Stimulated activated CD8-positive, alpha-beta memory T cell treated with anti-CD3 and anti-CD28 coated beads, Interleukin-7, amount 100 ng/mL, for 48 hours (primary cell): Measurements from ENCODE around the gene USP2.
"Not testable (repeated sequence)": the region's sequence is repeated elsewhere in the genome, so short reads cannot be mapped to it uniquely, and the experiment has no call there.

Experiments
- DNase-seq, 2 donors: peaks; one replicate each; pipeline ENCODE4 v3.0.0-alpha.2; 2020; ENCODE audit warnings: low read depth in 1 of 2; ENCODE audit errors: extremely low read depth in 1 of 2

The USP2 gene

DNA sequence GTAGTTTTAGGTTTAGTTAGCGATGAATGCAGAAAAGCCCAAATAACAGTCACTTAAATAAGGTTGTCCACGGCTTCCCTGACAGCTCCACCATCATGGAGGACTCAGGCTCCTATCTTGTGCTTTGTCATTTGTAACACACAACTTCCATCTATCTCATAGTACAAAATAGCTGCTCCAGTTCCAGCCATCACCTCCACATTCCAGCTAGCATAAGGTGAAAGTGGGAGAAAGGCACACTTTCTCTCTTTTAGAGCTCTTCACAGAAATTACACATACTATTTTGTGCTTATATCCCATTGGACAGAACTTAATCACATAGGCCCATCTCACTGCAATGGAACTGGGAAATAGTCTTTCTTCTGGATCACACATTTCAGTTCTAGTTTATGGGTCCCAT lies 32.8 kb upstream of the USP2 start:
- DNase-seq, result no peak

DNA sequence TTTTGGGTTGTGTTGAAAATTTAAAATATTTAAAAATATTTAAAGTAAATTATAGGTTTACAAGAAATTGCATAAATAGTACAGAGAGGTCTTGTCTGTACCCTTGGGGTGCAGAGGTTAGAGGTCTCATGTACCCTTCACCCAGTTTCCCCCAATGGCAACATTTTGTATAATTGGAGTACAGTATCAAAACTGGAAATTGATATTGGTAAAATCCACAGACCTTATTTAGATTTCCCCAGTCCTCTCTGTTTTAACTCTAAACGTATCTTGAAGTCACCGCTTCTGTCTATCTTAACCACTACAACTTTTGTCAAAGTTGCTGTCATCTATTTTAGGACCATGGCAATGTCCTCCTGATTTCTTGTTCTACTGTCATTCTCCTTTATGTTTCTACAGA lies 30.6 kb upstream of the USP2 start:
- DNase-seq, result no peak

DNA sequence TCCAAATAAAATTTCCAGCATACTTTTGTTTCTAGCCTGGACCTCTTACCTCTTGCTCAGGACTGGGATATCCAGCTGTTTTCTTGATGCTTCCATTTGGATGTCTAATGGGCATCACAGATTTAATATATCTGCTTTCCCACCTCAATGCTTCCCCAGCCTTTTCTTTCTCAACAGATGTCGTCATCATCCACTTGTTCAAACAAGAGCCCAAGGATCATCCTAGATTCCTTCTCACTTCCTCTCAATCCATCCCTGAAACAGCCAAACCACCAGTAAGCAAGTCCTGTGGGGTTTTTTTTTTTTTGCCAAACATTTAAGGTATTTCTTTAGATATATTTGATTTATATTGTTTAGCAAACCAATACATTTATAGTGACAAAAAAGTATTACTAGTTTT lies 29.0 kb upstream of the USP2 start:
- no peak for DNase-seq

DNA sequence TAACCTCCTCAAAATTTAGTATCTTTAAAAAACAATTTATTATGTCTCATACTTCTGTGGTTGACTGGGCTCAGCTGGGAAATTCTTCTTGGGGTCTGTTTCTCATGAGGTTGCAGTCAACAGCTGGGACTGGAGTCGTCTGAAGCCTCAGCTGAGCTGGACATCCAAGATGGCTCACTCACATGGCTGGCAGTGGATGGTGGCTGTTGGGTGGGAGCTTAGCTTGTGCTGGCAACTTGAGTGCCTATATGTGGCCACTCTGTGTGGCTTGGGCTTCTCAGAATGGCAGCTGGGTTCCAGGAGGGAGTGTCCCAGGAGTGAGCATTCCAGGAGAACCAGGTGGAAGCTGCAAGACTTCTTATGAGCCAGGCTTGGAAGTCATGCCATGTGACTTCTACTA lies 28.2 kb upstream of the USP2 start:
- no peak for DNase-seq

DNA sequence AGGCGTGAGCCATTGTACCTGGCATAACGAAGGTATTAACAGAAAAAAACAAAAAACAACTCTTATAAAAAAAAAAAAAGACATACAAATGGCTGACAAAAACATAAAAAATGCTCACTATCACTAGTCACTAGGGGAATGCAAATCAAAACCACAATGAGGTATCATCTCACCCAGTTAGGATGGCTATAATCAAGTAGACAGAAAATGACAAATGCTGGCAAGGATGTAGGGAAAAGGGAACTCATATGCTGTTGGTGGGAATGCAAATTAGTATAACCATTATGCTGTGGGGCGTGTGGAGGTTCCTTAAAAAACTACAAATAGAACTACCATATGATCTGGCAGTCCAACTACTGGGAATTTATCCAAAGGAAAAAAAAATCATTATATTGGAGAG lies 24.5 kb upstream of the USP2 start:
- no peak for DNase-seq

DNA sequence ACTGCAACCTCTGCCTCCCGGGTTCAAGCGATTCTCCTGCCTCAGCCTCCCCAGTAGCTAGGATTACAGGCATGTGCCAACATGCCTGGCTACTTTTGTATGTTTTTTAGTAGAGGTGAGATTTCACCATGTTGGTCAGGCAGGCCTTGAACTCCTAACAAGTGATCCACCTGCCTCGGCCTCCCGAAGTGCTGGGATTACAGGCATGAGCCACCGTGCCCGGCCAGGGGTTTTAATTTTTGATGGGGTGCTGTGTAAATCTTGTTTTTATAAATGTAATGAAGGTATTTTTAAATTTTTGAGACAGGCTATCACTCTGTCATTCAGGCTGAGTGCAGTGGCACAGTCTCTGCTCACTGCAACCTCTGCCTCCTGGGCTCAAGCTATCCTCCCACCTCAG lies 24.0 kb upstream of the USP2 start:
- not testable (repeated sequence) for DNase-seq

DNA sequence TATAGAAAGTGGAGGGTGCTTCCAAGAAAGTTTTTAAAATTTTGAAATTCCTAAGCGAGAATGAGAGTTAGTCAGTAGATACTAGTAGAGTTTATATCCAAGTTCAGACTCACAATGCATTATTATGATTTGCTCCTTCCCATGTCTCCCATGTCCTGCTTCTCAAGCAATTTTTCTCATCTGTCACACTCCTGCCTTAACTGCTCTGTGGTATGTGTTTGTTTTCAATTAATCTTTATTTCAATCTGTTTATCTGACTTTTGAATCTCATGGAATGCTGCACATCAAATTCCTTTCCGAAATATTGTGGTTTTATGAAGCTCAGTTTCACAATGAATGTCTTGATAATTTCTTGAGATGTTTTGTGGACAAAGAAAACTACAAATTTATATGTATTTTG lies 23.4 kb upstream of the USP2 start:
- no peak for DNase-seq

DNA sequence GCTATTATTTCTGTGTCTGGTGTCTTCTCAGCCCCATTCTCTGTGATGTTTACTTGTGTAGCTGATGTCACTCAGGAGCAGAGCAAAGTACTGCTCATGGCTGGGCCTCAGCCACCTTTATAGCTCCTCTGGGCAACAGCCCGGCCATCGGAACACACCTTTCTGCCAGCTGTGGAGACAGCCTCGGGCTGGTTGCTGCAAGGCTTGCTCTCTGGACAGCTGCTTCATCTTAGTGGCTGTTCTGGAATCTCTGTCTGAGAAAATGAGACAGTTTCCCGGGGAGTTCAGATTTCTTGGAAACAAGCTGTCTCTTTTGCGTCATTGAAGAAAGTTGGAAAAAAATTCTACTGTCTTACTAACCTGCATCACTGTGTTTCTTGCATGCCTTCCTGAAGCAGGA lies 21.5 kb upstream of the USP2 start:
- DNase-seq, result no peak

DNA sequence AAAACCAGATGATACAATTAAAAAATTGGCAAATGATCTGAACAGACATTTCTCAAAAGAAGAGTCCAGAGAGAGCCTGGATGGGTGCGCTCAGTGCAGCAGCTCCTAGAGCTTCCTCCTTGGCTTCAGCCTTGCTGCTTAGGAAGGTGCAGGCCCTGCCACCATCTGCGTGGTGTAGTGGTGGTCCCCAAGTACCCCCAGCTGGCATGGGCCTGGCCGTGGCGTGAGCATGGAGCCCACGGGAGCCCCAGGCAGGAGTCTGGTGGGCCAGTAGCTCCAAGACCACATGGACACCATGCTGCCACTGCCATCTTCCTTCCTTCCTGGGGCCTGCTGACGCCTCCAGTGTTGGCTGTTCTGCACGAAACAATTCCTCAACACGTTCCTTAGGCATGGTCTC lies 21.0 kb upstream of the USP2 start:
- DNase-seq, result no peak

DNA sequence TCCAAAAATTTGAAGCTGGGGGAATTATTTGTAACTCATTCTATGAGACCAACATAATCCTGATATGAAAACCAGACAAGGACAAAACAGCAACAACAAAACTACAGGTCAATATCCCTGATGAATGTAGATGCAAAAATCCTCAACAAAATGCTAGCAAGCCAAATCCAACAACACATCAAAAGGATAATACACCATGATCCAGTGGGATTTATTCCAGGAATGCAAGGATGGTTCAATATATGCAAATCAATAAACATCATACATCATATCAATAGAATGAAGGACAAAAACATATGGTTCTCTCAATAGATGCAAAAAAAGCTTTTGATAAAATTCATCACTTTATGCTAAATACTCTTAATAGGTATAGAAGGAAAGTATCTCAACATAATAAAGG lies 19.4 kb upstream of the USP2 start:
- no peak for DNase-seq

DNA sequence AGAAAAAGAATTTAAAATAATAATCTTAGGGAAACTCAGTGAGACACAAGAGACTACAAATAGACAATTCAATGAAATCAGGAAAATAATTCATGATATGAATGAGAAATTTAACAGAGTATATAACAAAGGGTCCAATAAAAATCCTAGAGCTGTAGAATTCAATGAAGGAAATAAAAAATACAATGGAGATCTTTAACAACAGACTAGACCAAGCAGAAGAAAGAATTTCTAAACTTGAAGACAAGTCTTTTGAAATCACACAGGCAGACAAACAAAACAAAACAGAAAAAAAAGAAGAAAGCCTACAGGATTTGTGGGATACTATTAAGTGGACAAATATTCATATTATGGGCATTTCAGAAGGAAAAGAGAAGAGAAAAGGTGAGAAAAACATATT lies 16.2 kb upstream of the USP2 start:
- DNase-seq, result no peak

DNA sequence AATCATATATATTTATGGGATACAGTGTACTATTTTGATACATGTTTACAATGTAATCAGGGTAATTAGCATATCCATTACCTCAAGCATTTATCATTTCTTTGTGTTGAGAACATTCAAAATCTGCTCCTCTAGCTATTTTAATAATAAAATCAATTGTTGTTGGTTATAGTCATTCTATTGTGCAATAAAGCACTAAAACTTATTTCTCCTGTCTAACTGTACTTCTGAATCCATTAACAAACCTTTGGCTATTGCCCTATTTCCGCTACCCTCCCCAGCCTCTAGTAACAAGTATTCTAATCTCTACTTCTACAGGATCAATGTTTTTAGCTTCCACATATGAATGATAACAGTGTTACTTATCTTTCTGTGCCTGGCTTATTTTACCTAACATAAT lies 15.3 kb upstream of the USP2 start:
- no peak for DNase-seq

DNA sequence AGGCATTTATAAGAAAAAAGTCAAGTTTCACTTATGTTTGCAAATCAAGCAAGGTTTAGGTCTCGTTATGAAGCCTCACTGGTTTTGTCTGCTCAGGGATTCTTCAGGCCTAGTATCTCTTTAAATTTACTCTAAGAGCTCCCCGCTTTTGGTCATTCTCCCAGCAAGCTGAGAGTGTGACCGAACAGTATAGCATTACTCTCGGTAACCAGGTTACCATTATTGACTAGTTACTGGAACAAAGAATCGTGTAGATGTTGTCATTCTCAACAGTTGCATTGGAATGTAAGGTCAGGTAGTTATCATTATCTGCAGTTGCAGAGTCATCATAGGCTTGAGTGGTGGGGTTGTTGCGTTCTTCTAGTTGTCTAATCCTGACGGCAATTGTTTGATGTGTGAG lies 9.8 kb upstream of the USP2 start:
- no peak for DNase-seq

DNA sequence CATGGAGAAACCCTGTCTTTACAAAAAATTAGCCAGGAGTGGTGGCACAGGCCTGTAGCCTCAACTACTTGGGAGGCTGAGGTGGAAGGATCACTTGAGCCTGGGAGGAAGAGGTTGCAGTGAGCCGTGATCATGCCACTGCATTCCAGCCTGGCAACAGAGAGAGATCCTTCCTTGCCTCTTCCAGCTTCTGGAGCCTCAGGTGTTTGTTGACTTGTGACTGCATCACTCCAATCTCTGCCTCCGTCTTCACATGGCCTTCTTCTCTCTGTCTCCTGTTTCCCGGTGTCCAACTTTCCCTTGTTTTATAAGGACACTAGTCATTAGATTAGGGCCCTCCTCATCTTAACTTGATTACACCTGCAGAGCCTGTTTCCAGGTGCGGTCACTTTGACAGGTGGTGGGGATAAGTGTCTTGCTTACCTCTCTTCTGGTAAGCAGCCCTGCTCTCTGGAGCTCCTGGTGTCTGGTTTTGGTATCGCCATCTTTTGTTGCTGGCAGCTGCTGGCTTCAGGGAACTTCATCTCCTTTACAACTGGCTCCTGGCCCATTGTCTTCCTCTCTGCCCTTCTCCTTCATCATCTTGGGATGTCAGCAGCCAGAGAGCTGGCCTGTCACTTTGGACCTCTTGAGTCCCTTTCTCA lies 8.2 kb upstream of the USP2 start:
- DNase-seq, result no peak

DNA sequence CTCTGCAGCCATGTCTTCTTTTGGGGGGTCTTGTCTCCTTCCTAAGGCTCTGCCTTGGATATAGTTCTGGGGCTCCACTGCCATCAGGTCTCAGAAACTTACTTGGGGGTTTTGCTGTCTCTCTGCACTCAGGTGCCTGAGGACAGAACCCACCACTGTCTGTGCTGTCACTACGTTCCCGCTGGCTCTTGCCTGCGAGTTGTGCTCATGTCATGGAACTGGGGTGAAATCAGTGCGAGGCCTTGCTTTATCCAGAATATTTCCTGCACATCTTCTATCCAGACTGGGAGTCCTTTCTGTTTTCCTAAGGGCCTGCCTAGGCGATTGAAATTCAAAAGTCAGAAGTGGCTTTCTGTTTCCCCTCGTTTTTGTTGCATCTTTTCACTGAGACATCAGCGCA lies 6.6 kb upstream of the USP2 start:
- DNase-seq, result no peak

DNA sequence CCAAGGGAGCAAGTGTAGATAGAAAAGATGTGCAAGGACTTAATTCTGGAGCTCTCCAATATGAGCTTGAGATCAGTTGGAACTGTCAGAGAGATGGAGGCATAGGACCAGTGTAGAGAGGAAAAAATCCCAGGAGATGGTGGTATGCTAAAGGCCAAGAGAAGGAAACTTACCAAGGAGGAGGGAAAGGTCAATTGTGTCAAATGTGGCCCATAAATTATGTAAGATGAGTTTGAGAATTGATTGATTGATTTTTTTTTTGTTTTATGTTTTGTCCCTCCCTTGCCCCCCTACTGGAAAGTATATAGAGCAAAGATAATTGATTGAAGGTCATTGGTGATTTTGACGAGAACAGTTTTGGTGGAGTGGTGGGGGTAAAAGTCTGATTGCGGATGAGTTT lies 2.8 kb upstream of the USP2 start:
- no peak for DNase-seq

DNA sequence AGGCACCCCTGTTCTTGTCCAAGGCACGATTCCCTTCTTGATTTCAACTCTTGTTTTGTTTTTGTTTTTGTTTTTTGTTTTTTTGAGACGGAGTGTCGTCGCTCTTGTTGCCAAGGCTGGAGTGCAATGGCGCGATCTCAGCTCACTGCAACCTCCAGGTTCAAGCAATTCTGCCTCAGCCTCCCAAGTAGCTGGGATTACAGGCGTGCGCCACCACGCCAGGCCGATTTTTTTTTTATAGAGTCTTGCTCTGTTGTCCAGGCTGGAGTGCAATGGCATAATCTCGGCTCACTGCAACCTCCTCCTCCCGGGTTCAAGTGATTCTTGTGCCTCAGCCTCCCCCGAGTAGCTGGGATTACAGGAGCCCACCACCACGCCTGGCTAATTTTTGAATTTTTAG lies 1.0 kb upstream of the USP2 start:
- not testable (repeated sequence) for DNase-seq

DNA sequence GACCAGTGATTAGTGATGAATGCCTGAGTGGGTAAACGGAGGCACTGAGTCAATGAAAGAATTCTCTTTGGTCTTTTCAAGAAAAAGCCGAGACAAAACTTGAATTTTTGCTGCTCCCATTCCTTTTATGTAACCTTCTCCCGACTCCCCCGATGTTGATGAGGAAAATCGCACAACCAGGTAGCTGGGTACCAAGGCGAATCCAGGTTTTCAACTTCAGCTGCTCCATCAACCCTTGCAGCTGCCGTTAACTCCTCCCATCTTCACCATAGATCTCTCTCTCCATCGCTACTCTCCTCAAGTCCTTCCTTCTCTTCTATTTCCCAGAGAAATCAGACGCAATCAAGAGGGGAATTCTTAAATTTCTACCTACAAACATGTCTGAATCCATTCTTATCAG lies 611 bp upstream of the USP2 start:
- no peak for DNase-seq

DNA sequence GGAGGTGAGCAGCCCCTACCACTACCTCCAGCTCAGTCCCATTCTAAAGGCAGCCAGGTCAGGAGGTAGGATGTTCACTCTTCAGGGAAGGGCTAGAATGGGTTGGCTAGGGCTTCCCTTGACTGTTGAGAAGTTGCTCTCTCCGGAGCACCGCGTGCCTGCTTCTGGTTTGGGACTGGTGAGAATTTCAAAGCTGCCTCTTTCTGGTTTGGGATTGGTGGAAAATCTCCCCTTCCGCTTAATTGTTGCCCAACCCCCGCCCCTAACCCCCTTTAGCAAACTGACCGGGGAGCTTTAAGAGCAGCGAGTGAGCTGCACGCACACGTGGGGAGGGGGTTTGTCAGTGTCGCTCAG lies 686 bp downstream of the USP2 start:
- no peak for DNase-seq

DNA sequence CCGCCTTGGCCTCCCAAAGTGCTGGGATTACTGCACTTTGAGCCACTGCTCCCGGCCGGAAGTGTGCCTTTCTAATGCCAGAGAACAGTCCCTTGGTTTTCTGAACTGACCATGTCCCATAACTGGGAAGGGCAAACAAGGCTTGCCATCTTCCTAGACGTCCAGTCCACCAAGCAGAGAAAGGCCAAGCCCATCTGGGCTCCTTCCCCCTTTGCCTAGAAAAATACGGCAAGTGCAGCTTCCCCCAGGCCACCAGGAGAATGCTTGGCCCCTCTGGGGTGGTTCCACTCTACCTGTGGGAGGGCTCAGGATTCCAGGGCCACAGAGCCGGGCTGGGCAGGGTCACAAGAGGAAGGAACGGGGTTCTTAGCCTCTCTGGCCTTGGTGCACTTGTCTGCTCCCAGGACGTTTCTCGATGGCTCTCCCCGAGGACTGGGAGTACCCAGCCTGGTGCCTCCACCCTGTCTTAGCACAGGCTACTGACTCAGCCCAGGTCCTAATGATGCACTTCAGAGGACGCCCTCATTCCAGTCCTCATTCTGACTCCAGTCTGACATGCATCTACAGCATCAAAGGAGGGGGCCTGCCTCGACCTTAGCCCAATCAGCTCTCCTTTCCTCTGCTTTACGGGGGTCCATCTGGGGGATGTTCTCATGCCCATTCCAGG lies 1.2 kb downstream of the USP2 start:
- DNase-seq, result no peak

DNA sequence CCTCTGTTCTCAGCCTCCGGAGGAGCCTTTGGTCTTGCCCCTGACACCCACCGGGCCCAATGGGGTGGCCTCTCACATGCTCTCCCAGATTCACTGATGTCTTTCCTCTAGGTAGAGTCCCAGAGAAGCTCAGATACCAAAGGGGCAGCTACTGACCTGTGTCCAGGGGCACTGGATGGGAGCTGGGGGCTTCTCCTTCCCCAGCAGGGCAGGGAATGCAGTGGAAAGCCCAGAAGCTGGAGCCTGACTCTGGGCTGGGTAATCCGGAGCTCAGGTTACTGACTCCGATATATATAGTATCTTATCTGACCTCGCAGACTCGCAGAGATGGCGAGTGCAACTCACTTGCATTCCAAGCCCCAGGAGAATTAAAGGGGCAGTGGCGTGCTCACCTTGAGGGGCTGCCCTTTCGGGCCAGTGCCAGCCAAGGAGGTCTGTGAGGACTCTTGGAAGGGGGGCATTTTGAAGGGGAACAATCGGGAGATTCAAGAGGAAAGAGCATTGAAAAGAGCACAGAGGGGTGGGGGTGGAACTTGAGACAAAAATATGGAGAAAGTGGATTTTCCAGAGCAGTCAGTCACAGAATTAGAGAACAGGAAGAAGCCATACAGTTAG lies 2.5 kb downstream of the USP2 start:
- DNase-seq, result no peak

DNA sequence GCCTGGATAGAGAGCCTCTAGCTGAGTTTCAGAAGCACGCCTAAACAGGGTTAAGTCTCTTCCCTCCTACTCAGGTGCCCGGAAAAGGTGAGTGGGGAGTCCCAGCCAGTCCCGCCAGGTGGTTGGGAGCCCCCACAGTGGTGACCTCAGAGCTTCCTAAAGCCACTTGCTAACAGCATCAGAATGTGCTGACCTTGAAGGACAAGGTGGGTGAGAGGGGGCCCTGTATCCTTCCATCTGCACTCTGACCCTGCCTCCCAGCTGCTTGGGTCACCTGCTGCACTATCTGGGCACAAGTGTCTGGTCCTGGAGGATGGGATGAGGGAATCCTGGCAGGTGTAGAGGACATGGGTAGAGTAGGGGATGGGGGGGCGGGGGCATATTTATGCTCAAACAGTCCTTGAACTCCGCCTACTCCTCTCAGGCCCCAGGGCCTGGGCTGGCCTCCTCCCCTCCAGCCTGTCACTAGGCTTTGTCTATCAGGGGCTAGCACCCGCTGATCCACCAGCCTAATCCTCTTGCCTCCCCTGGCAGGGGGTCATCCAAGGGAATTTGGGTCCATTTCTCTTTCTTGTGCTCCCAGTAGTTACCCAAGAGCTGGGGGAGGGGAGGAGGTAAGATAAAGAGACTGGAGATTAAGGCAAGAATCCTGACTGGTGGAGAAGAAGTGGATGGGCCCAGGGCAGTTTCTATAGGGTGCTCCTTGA lies 3.4 kb downstream of the USP2 start:
- no peak for DNase-seq
